COLO668 (cell line): Measurements from ENCODE around the gene SUB1.
"Not testable (repeated sequence)": the region's sequence is repeated elsewhere in the genome, so short reads cannot be mapped to it uniquely, and the experiment has no call there.

ENCODE experiments used
- DNase-seq: peaks from one replicate; lab custom pipeline; 2025; ENCODE audit not compliant: unreplicated experiment; lab: John Stamatoyannopoulos, UW

Gene SUB1

GRCh38 chr5:32598997-32599549, 13.7 kb downstream of the SUB1 start:
- DNase-seq, result no peak

- no peak for DNase-seq
Observed at GRCh38 chr5:32600054-32600622, 14.8 kb downstream of the SUB1 start.

- no peak for DNase-seq
Observed at GRCh38 chr5:32601623-32602295, 16.4 kb downstream of the SUB1 start.

GRCh38 chr5:32602906-32603305, 17.5 kb downstream of the SUB1 start:
- no peak for DNase-seq

GRCh38 chr5:32604800-32605765, 19.7 kb downstream of the SUB1 start:
- DNase-seq, result no peak

GRCh38 chr5:32605766-32606152, 20.4 kb downstream of the SUB1 start:
- DNase-seq, result no peak

- DNase-seq, result peak; percentile 63
Observed at GRCh38 chr5:32612134-32612888, 27.0 kb downstream of the SUB1 start.

GRCh38 chr5:32613050-32613672, 27.8 kb downstream of the SUB1 start:
- peak; percentile 85 for DNase-seq

GRCh38 chr5:32615236-32615635, 29.9 kb downstream of the SUB1 start:
- DNase-seq, result no peak

GRCh38 chr5:32618962-32619361, 33.6 kb downstream of the SUB1 start:
- DNase-seq, result no peak

- no peak for DNase-seq
Observed at GRCh38 chr5:32621256-32621655, 35.9 kb downstream of the SUB1 start.

- DNase-seq, result no peak
Observed at GRCh38 chr5:32625106-32625505, 39.7 kb downstream of the SUB1 start.

- DNase-seq, result no peak
Observed at GRCh38 chr5:32625547-32625946, 40.2 kb downstream of the SUB1 start.

- DNase-seq, result no peak
Observed at GRCh38 chr5:32627219-32627870, 42.0 kb downstream of the SUB1 start.

GRCh38 chr5:32628049-32628844, 42.9 kb downstream of the SUB1 start:
- DNase-seq, result no peak

- DNase-seq, result no peak
Observed at GRCh38 chr5:32630867-32631491, 45.6 kb downstream of the SUB1 start.

GRCh38 chr5:32633017-32633416, 47.7 kb downstream of the SUB1 start:
- DNase-seq, result not testable (repeated sequence)

- DNase-seq, result no peak
Observed at GRCh38 chr5:32638309-32638708, 53.0 kb downstream of the SUB1 start.

- DNase-seq, result no peak
Observed at GRCh38 chr5:32639943-32640342, 54.6 kb downstream of the SUB1 start.
